HEK293 (cell line): ENCODE measurements around the gene PPA1.
A peak's percentile ranks its signal among the peaks of the same experiment; 100 is the strongest.

Experiments used
- GFI1B ChIP-seq: fragments of 450-650 bp; formaldehyde crosslinking; IDR thresholded peaks from 2 replicates; pipeline ENCODE4 v1.5.1; 2016; ENCODE audit warnings: missing biosample characterization, missing genetic modification characterization
- KLF9 ChIP-seq: fragments of 450-650 bp; formaldehyde crosslinking; IDR thresholded peaks from 2 replicates; pipeline ENCODE4 v1.5.1; 2016; ENCODE audit warnings: missing biosample characterization, missing genetic modification characterization, low read depth
- MYNN ChIP-seq: fragments of 450-650 bp; formaldehyde crosslinking; IDR thresholded peaks from 2 replicates; pipeline ENCODE4 v1.5.1; 2016; ENCODE audit warnings: missing biosample characterization, missing genetic modification characterization, borderline replicate concordance
- TSHZ1 ChIP-seq: fragments of 450-650 bp; formaldehyde crosslinking; IDR thresholded peaks from 2 replicates; pipeline ENCODE4 v1.5.1; 2016; ENCODE audit warnings: missing biosample characterization, missing genetic modification characterization, borderline replicate concordance
- YY1 ChIP-seq: fragments of 450-650 bp; formaldehyde crosslinking; IDR thresholded peaks from 2 replicates; pipeline ENCODE4 v1.5.1; 2018; ENCODE audit warnings: missing biosample characterization, missing genetic modification characterization
- ZBTB1 ChIP-seq: fragments of 450-650 bp; formaldehyde crosslinking; IDR thresholded peaks from 2 replicates; pipeline ENCODE4 v1.5.1; 2016; ENCODE audit warnings: missing biosample characterization, missing genetic modification characterization
- ZNF114 ChIP-seq: fragments of 450-650 bp; formaldehyde crosslinking; IDR thresholded peaks from 2 replicates; pipeline ENCODE4 v1.5.0; 2017; ENCODE audit warnings: missing biosample characterization, missing genetic modification characterization
- ZNF133 ChIP-seq: fragments of 450-650 bp; formaldehyde crosslinking; IDR thresholded peaks from 2 replicates; pipeline ENCODE4 v1.5.1; 2016; ENCODE audit warnings: missing biosample characterization, missing genetic modification characterization
- ZNF146 ChIP-seq: fragments of 450-650 bp; formaldehyde crosslinking; IDR thresholded peaks from 2 replicates; pipeline ENCODE4 v1.5.1; 2016; ENCODE audit warnings: missing biosample characterization, missing genetic modification characterization
- ZNF274 ChIP-seq, 2 experiments: fragments of 200-500 bp in 1 of 2; fragments of 450-650 bp in 1 of 2; sonication (Bioruptor generic) in 1 of 2; formaldehyde crosslinking in 1 of 2; IDR thresholded peaks; 2 replicates each; pipeline versions ENCODE4 v1.5.1 to v1.6.1; 2014 to 2016; ENCODE audit warnings: borderline replicate concordance in 1 of 2, inconsistent platforms in 1 of 2, low read length in 1 of 2, missing biosample characterization in 1 of 2, missing genetic modification characterization in 1 of 2
- ZNF335 ChIP-seq: fragments of 450-650 bp; formaldehyde crosslinking; conservative IDR thresholded peaks from 2 replicates; pipeline ENCODE4 v1.5.1; 2016; ENCODE audit warnings: missing biosample characterization, missing genetic modification characterization
- ZNF354C ChIP-seq: fragments of 450-650 bp; formaldehyde crosslinking; IDR thresholded peaks from 2 replicates; pipeline ENCODE4 v1.5.1; 2016; ENCODE audit warnings: missing biosample characterization, missing genetic modification characterization, low read depth, borderline replicate concordance
- ZNF37A ChIP-seq: fragments of 450-650 bp; IDR thresholded peaks from 2 replicates; pipeline ENCODE4 v1.5.1; 2018; ENCODE audit warnings: missing biosample characterization, missing genetic modification characterization
- ZNF394 ChIP-seq: fragments of 450-650 bp; formaldehyde crosslinking; IDR thresholded peaks from 2 replicates; pipeline ENCODE4 v1.5.1; 2016; ENCODE audit warnings: missing biosample characterization, missing genetic modification characterization, mild to moderate bottlenecking, moderate library complexity, borderline replicate concordance
- ZNF529 ChIP-seq: fragments of 450-650 bp; formaldehyde crosslinking; IDR thresholded peaks from 2 replicates; pipeline ENCODE4 v1.5.1; 2017; ENCODE audit warnings: missing genetic modification characterization, missing biosample characterization; ENCODE audit not compliant: insufficient replicate concordance
- ZNF549 ChIP-seq: fragments of 450-650 bp; IDR thresholded peaks from 2 replicates; pipeline ENCODE4 v1.5.1; 2018; ENCODE audit warnings: missing biosample characterization, missing genetic modification characterization, mild to moderate bottlenecking, inconsistent platforms, moderate library complexity
- ZNF658 ChIP-seq: fragments of 450-650 bp; formaldehyde crosslinking; IDR thresholded peaks from 2 replicates; pipeline ENCODE4; 2016; ENCODE audit warnings: missing biosample characterization, missing genetic modification characterization
- ZNF843 ChIP-seq: fragments of 450-650 bp; formaldehyde crosslinking; IDR thresholded peaks from 2 replicates; pipeline ENCODE4 v1.5.1; 2016; ENCODE audit warnings: missing biosample characterization, missing genetic modification characterization
- ZSCAN18 ChIP-seq: fragments of 450-650 bp; formaldehyde crosslinking; IDR thresholded peaks from 2 replicates; pipeline ENCODE4 v1.5.1; 2016; ENCODE audit warnings: missing biosample characterization, missing genetic modification characterization
- ZSCAN4 ChIP-seq: fragments of 450-650 bp; formaldehyde crosslinking; IDR thresholded peaks from 2 replicates; pipeline ENCODE4 v1.5.1; 2017; ENCODE audit warnings: missing biosample characterization, missing genetic modification characterization
- TF ChIP-seq, protein P1 (sequence below): fragments of 450-650 bp; formaldehyde crosslinking; IDR thresholded peaks from 2 replicates; pipeline ENCODE4 v1.5.1; 2017; ENCODE audit warnings: missing biosample characterization, missing genetic modification characterization
- TF ChIP-seq, protein P2 (sequence below): fragments of 450-650 bp; formaldehyde crosslinking; IDR thresholded peaks from 2 replicates; pipeline ENCODE4 v1.5.1; 2016; ENCODE audit warnings: missing biosample characterization, missing genetic modification characterization
- TF ChIP-seq, protein P3 (sequence below): fragments of 450-650 bp; formaldehyde crosslinking; IDR thresholded peaks from 2 replicates; pipeline ENCODE4; 2016; ENCODE audit warnings: missing biosample characterization, missing genetic modification characterization
- TF ChIP-seq, protein P4 (sequence below): fragments of 450-650 bp; formaldehyde crosslinking; IDR thresholded peaks from 2 replicates; pipeline ENCODE4 v1.5.1; 2017; ENCODE audit warnings: missing biosample characterization, missing genetic modification characterization

Gene PPA1

GRCh38 chr10:70267161-70267933, 34.1 kb upstream of the PPA1 start (continued):
- TF ChIP-seq ZNF394 (tag by site-specific recombination) = peak; percentile 12; the same call in 1 of the 2 replicates
- TF ChIP-seq ZNF274 (IDR thresholded peaks at IDR 0.05; ENCODE audit: low read length) = no peak
- TF ChIP-seq ZNF274 (tag by site-specific recombination; IDR thresholded peaks at IDR 0.05; ENCODE audit: borderline replicate concordance) = no peak
- TF ChIP-seq, protein P1, sequence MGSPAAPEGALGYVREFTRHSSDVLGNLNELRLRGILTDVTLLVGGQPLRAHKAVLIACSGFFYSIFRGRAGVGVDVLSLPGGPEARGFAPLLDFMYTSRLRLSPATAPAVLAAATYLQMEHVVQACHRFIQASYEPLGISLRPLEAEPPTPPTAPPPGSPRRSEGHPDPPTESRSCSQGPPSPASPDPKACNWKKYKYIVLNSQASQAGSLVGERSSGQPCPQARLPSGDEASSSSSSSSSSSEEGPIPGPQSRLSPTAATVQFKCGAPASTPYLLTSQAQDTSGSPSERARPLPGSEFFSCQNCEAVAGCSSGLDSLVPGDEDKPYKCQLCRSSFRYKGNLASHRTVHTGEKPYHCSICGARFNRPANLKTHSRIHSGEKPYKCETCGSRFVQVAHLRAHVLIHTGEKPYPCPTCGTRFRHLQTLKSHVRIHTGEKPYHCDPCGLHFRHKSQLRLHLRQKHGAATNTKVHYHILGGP = no peak
- no peak for TF ChIP-seq ZSCAN18 (tag by site-specific recombination)
- no peak for TF ChIP-seq ZNF114 (tag by site-specific recombination)
- no peak for TF ChIP-seq ZNF37A (tag by site-specific recombination)
- TF ChIP-seq ZNF354C (tag by site-specific recombination) = no peak
- TF ChIP-seq ZSCAN4 (tag by site-specific recombination) = no peak
- TF ChIP-seq ZNF146 (tag by site-specific recombination) = no peak
- TF ChIP-seq, protein P2, sequence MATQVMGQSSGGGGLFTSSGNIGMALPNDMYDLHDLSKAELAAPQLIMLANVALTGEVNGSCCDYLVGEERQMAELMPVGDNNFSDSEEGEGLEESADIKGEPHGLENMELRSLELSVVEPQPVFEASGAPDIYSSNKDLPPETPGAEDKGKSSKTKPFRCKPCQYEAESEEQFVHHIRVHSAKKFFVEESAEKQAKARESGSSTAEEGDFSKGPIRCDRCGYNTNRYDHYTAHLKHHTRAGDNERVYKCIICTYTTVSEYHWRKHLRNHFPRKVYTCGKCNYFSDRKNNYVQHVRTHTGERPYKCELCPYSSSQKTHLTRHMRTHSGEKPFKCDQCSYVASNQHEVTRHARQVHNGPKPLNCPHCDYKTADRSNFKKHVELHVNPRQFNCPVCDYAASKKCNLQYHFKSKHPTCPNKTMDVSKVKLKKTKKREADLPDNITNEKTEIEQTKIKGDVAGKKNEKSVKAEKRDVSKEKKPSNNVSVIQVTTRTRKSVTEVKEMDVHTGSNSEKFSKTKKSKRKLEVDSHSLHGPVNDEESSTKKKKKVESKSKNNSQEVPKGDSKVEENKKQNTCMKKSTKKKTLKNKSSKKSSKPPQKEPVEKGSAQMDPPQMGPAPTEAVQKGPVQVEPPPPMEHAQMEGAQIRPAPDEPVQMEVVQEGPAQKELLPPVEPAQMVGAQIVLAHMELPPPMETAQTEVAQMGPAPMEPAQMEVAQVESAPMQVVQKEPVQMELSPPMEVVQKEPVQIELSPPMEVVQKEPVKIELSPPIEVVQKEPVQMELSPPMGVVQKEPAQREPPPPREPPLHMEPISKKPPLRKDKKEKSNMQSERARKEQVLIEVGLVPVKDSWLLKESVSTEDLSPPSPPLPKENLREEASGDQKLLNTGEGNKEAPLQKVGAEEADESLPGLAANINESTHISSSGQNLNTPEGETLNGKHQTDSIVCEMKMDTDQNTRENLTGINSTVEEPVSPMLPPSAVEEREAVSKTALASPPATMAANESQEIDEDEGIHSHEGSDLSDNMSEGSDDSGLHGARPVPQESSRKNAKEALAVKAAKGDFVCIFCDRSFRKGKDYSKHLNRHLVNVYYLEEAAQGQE = no peak
- TF ChIP-seq YY1 = no peak
- no peak for TF ChIP-seq ZNF843 (tag by site-specific recombination)
- TF ChIP-seq TSHZ1 (tag by site-specific recombination) = no peak
- TF ChIP-seq ZNF549 (tag by site-specific recombination) = no peak
- TF ChIP-seq MYNN (tag by site-specific recombination) = no peak
- TF ChIP-seq, protein P3, sequence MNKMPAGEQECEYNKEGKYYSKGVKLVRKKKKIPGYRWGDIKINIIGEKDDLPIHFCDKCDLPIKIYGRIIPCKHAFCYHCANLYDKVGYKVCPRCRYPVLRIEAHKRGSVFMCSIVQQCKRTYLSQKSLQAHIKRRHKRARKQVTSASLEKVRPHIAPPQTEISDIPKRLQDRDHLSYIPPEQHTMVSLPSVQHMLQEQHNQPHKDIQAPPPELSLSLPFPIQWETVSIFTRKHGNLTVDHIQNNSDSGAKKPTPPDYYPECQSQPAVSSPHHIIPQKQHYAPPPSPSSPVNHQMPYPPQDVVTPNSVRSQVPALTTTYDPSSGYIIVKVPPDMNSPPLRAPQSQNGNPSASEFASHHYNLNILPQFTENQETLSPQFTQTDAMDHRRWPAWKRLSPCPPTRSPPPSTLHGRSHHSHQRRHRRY = no peak
- no peak for TF ChIP-seq ZNF529
- TF ChIP-seq ZNF335 (tag by site-specific recombination) = peak; percentile 72
- TF ChIP-seq, protein P4, sequence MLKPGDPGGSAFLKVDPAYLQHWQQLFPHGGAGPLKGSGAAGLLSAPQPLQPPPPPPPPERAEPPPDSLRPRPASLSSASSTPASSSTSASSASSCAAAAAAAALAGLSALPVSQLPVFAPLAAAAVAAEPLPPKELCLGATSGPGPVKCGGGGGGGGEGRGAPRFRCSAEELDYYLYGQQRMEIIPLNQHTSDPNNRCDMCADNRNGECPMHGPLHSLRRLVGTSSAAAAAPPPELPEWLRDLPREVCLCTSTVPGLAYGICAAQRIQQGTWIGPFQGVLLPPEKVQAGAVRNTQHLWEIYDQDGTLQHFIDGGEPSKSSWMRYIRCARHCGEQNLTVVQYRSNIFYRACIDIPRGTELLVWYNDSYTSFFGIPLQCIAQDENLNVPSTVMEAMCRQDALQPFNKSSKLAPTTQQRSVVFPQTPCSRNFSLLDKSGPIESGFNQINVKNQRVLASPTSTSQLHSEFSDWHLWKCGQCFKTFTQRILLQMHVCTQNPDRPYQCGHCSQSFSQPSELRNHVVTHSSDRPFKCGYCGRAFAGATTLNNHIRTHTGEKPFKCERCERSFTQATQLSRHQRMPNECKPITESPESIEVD (tag by site-specific recombination) = no peak
- no peak for TF ChIP-seq GFI1B (tag by site-specific recombination)
- no peak for TF ChIP-seq ZBTB1 (tag by site-specific recombination)
- TF ChIP-seq ZNF658 (tag by site-specific recombination) = no peak
- TF ChIP-seq ZNF133 (tag by site-specific recombination) = no peak
- TF ChIP-seq KLF9 (tag by site-specific recombination) = no peak
